HAP-1 (cell line): ENCODE results near the gene IQCB1.
A peak's percentile ranks its signal among the peaks of the same experiment; 100 is the strongest.
"Not testable (repeated sequence)": the region's sequence is repeated elsewhere in the genome, so short reads cannot be mapped to it uniquely, and the experiment has no call there.

Experiments
- DNase-seq, 2 experiments: peaks; one replicate each; pipeline ENCODE4 v3.0.0-alpha.2; 2016 to 2020; ENCODE audit warnings: low spot score in 2 of 2
- H3K27me3 ChIP-seq: fragments of 250-450 bp; sonication (Bioruptor Pico); 2 replicates; pipeline ENCODE4 v1.5.1; 2020; ENCODE audit warnings: low read depth, mild to moderate bottlenecking, moderate library complexity
- H3K36me3 ChIP-seq: fragments of 250-450 bp; sonication (Bioruptor Pico); replicated peaks from 2 replicates; pipeline ENCODE4 v1.5.1; 2020; ENCODE audit warnings: mild to moderate bottlenecking
- H3K4me1 ChIP-seq: fragments of 250-450 bp; sonication (Bioruptor Pico); 2 replicates; pipeline ENCODE4 v1.5.1; 2020; ENCODE audit warnings: mild to moderate bottlenecking
- H3K4me3 ChIP-seq: fragments of 250-450 bp; sonication (Bioruptor Pico); 2 replicates; pipeline ENCODE4 v1.5.1; 2020; ENCODE audit warnings: mild to moderate bottlenecking, moderate library complexity
- H3K9me3 ChIP-seq: fragments of 250-450 bp; sonication (Bioruptor Pico); 2 replicates; pipeline ENCODE4 v1.5.1; 2020; ENCODE audit warnings: mild to moderate bottlenecking, moderate library complexity
- in situ Hi-C: fragments of 300-500 bp; cut with MboI; formaldehyde crosslinking; loops from 3 replicates; pipeline ENCODE4 v1.14.3; 2020; ENCODE audit warnings: low sequenced_read_pairs, inconsistent platforms, mixed read lengths

Gene IQCB1

GRCh38 chr3:121786485-121786884 lies 48.4 kb downstream of the IQCB1 start:
- in situ Hi-C loops = no loop called here
- Histone ChIP-seq H3K27me3 (no peaks in the 10 kb centered on the region), H3K4me1 (no peaks in the 10 kb centered on the region), H3K9me3 (no peaks in the 10 kb centered on the region), H3K36me3 (peaks cover 41% of the 10 kb centered on the region), H3K4me3 (no peak overlapping the region)
- DNase-seq = no peak

GRCh38 chr3:121782784-121783183 lies 52.1 kb downstream of the IQCB1 start:
- peaks cover 38% of the 10 kb centered on the region for H3K36me3 ChIP-seq
- H3K4me3 ChIP-seq, DNase-seq, H3K4me1 ChIP-seq, H3K9me3 ChIP-seq, H3K27me3 ChIP-seq, in situ Hi-C loops: not testable (repeated sequence)

GRCh38 chr3:121781611-121782010 lies 53.2 kb downstream of the IQCB1 start:
- Histone ChIP-seq H3K9me3 (no peaks in the 10 kb centered on the region), H3K4me1 (no peaks in the 10 kb centered on the region), H3K4me3 (no peak overlapping the region), H3K36me3 (peaks cover 38% of the 10 kb centered on the region), H3K27me3 (no peaks in the 10 kb centered on the region)
- no peak for DNase-seq
- in situ Hi-C loops = no loop called here

GRCh38 chr3:121775095-121775494 lies 59.8 kb downstream of the IQCB1 start:
- H3K4me1 ChIP-seq, DNase-seq, H3K9me3 ChIP-seq, in situ Hi-C loops, H3K27me3 ChIP-seq, H3K4me3 ChIP-seq: not testable (repeated sequence)
- H3K36me3 ChIP-seq = peaks cover 63% of the 10 kb centered on the region

GRCh38 chr3:121769246-121769645 lies 65.6 kb downstream of the IQCB1 start:
- in situ Hi-C loops = no loop called here
- Histone ChIP-seq H3K36me3 (peaks cover 35% of the 10 kb centered on the region), H3K27me3 (no peaks in the 10 kb centered on the region; the same call in 1 of the 2 replicates), H3K4me3 (no peak overlapping the region), H3K4me1 (no peaks in the 10 kb centered on the region), H3K9me3 (no peaks in the 10 kb centered on the region)
- no peak for DNase-seq

GRCh38 chr3:121768452-121768851 lies 66.4 kb downstream of the IQCB1 start:
- Histone ChIP-seq H3K27me3 (no peaks in the 10 kb centered on the region; the same call in 1 of the 2 replicates), H3K4me3 (no peak overlapping the region), H3K36me3 (peaks cover 32% of the 10 kb centered on the region), H3K4me1 (no peaks in the 10 kb centered on the region), H3K9me3 (no peaks in the 10 kb centered on the region)
- in situ Hi-C loops = no loop called here
- no peak for DNase-seq

GRCh38 chr3:121759541-121760202 lies 75.2 kb downstream of the IQCB1 start:
- Histone ChIP-seq H3K36me3 (no peaks in the 10 kb centered on the region), H3K27me3 (no peaks in the 10 kb centered on the region; the same call in 1 of the 2 replicates), H3K9me3 (no peaks in the 10 kb centered on the region), H3K4me3 (no peak overlapping the region), H3K4me1 (no peaks in the 10 kb centered on the region; the same call in 1 of the 2 replicates)
- in situ Hi-C loops = no loop called here
- DNase-seq = no peak

- in situ Hi-C loops = no loop called here
- H3K36me3 ChIP-seq = no peaks in the 10 kb centered on the region
- no peaks in the 10 kb centered on the region for H3K9me3 ChIP-seq
- no peak overlapping the region for H3K4me3 ChIP-seq
- H3K27me3 ChIP-seq = no peaks in the 10 kb centered on the region; the same call in 1 of the 2 replicates
- no peak for DNase-seq
- H3K4me1 ChIP-seq = no peaks in the 10 kb centered on the region; the same call in 1 of the 2 replicates
These were observed 76.0 kb downstream of the IQCB1 start for GRCh38 chr3:121758727-121759450.

- no peak for DNase-seq
- in situ Hi-C loops = no loop called here
- no peaks in the 10 kb centered on the region; the same call in 1 of the 2 replicates for H3K4me1 ChIP-seq
These were observed 76.9 kb downstream of the IQCB1 start for GRCh38 chr3:121757812-121758545.

GRCh38 chr3:121757087-121757811 lies 77.6 kb downstream of the IQCB1 start:
- no peaks in the 10 kb centered on the region for H3K9me3 ChIP-seq
- in situ Hi-C loops = no loop called here

More at GRCh38 chr3:121757812-121758545, 76.9 kb downstream of the IQCB1 start:
- no peak overlapping the region for H3K4me3 ChIP-seq
- H3K27me3 ChIP-seq = no peaks in the 10 kb centered on the region; the same call in 1 of the 2 replicates
- H3K9me3 ChIP-seq = no peaks in the 10 kb centered on the region
- no peaks in the 10 kb centered on the region for H3K36me3 ChIP-seq

GRCh38 chr3:121752772-121753171 lies 82.1 kb downstream of the IQCB1 start:
- Histone ChIP-seq H3K4me3 (no peak overlapping the region), H3K27me3 (no peaks in the 10 kb centered on the region; the same call in 1 of the 2 replicates), H3K36me3 (no peaks in the 10 kb centered on the region), H3K9me3 (no peaks in the 10 kb centered on the region), H3K4me1 (peaks cover 11% of the 10 kb centered on the region; the same call in 1 of the 2 replicates)
- in situ Hi-C loops = no loop called here
- no peak for DNase-seq

More at GRCh38 chr3:121757087-121757811, 77.6 kb downstream of the IQCB1 start:
- no peaks in the 10 kb centered on the region for H3K36me3 ChIP-seq
- no peaks in the 10 kb centered on the region; the same call in 1 of the 2 replicates for H3K27me3 ChIP-seq
- DNase-seq = no peak
- H3K4me1 ChIP-seq = no peaks in the 10 kb centered on the region; the same call in 1 of the 2 replicates
- H3K4me3 ChIP-seq = no peak overlapping the region

GRCh38 chr3:121752261-121752660 lies 82.6 kb downstream of the IQCB1 start:
- Histone ChIP-seq H3K4me1 (peaks cover 11% of the 10 kb centered on the region; the same call in 1 of the 2 replicates), H3K4me3 (no peak overlapping the region), H3K36me3 (no peaks in the 10 kb centered on the region), H3K9me3 (no peaks in the 10 kb centered on the region), H3K27me3 (no peaks in the 10 kb centered on the region; the same call in 1 of the 2 replicates)
- DNase-seq = no peak
- in situ Hi-C loops = no loop called here

- Histone ChIP-seq H3K36me3 (no peaks in the 10 kb centered on the region), H3K4me3 (peak overlapping the region; percentile 94), H3K27me3 (no peaks in the 10 kb centered on the region; the same call in 1 of the 2 replicates), H3K4me1 (peaks cover 11% of the 10 kb centered on the region; the same call in 1 of the 2 replicates), H3K9me3 (no peaks in the 10 kb centered on the region)
- in situ Hi-C loops = no loop called here
- no peak for DNase-seq
These were observed 84.8 kb downstream of the IQCB1 start for GRCh38 chr3:121750087-121750415.
